Heart left ventricle (tissue), 13 donors: ENCODE measurements around the gene LAD1.
A peak's percentile ranks its signal among the peaks of the same experiment; 100 is the strongest.

Experiments used
- CTCF ChIP-seq, 12 donors: fragments of 200-600 bp; sonication (generic) in 4 of 12; IDR thresholded peaks; one replicate each; pipeline versions ENCODE4 v1.5.0 to v1.8.0; 2018 to 2022; ENCODE audit warnings: antibody characterized with exemption in 12 of 12, mild to moderate bottlenecking in 5 of 12
- POLR2A ChIP-seq, 2 donors: fragments of 450-650 bp; IDR thresholded peaks; one replicate each; pipeline ENCODE4 v1.6.1; 2017; ENCODE audit warnings: antibody characterized with exemption in 2 of 2, mild to moderate bottlenecking in 2 of 2, moderate library complexity in 2 of 2
- donor health status: ischemic (EF 13 %, LVEDD 7.1; RV severe dilation, severe dysfunction).
- donor health status: DM: no; HTN: yes; CAD: no.
- donor health status: DM: no; HTN: no; CAD: no.
- donor health status: ischemic (EF 25% LVEDD 6.9; RV normal size, moderate dysfunction).
- donor health status: ischemic (EF 25% LVEDD 5.7; RV mildly dilated, moderate dysfunction).
- donor health status: ischemic (EF 35%, LVEDD 5.7; RV mildly dilated, moderate dysfunction).
- donor health status: nonischemic (EF 11% LVEDD 7.7; RV severe dilation, severe dysfunction).
- donor health status: DM: yes; HTN: yes; CAD: no.
- donor health status: PGD.
- donor health status: ischemic (EF 29% LVEDD 5.4; RV normal size, mild dysfunction).
- donor health status: nonischemic (EF 23%, LVEDD 6.1; RV moderate dilation, normal function).

- peak in 6 of 12 donors; percentile 13 to 39 (median 28) for TF ChIP-seq CTCF (IDR thresholded peaks at IDR 0.05)
- no peak for TF ChIP-seq POLR2A (IDR thresholded peaks at IDR 0.05)
Measured at GRCh38 chr1:201375169-201375568, 24.0 kb downstream of the LAD1 start.
